ENCODE measurements around the gene LLGL1. TPM values are rescaled to one million over a fixed set of nuclear protein-coding genes. Genes with fewer than 3 reads are reported as not detected.

Gene LLGL1
- polyA plus RNA-seq, 1 donor from 2014 or later: 52.2 TPM

GRCh38 chr17:18236494-18236893 lies 11.1 kb downstream of the LLGL1 start:
- Histone ChIP-seq H3F3A (ENCODE audit: insufficient read depth, low read length, poor library complexity, severe bottlenecking) (no peaks in the 10 kb centered on the region), H3K9me2 (ENCODE audit: insufficient read depth, low read length) (no peaks in the 10 kb centered on the region), H3K27ac (ENCODE audit: low read length) (no peak overlapping the region), H3K4me3 (ENCODE audit: low read length) (no peak overlapping the region), H3K27me3 (ENCODE audit: insufficient read depth, low read depth, low read length) (no peaks in the 10 kb centered on the region), H4K20me1 (ENCODE audit: insufficient read depth) (no peaks in the 10 kb centered on the region), H2AFZ (ENCODE audit: low read depth, low read length) (no peak overlapping the region), H3K9me3 (ENCODE audit: low read length) (no peaks in the 10 kb centered on the region), H3K9ac (ENCODE audit: low read length) (no peak overlapping the region), H3K4me2 (ENCODE audit: low read length) (no peak overlapping the region), H3K79me2 (replicated peaks; ENCODE audit: insufficient read depth, low read length) (no peaks in the 10 kb centered on the region), H3K36me3 (ENCODE audit: insufficient read depth, low read length) (peaks cover 2% of the 10 kb centered on the region)
- TF ChIP-seq EP300 (conservative IDR thresholded peaks at IDR 0.05; ENCODE audit: poor library complexity, severe bottlenecking) (no peak), RAD21 (conservative IDR thresholded peaks at IDR 0.05) (no peak), REST (IDR thresholded peaks at IDR 0.05; ENCODE audit: borderline replicate concordance) (no peak), TAF1 (IDR thresholded peaks at IDR 0.05; ENCODE audit: low read depth) (no peak), EZH2 (IDR thresholded peaks at IDR 0.05; ENCODE audit: borderline replicate concordance, insufficient read depth, low read length, poor library complexity, severe bottlenecking) (no peak), POLR2AphosphoS5 (IDR thresholded peaks at IDR 0.05) (no peak), CTCF (IDR thresholded peaks at IDR 0.05; ENCODE audit: poor library complexity, severe bottlenecking) (no peak), MXI1 (conservative IDR thresholded peaks at IDR 0.05; ENCODE audit: poor library complexity, severe bottlenecking) (no peak), SMC3 (conservative IDR thresholded peaks at IDR 0.05; ENCODE audit: poor library complexity) (no peak)

GRCh38 chr17:18237461-18237860 lies 12.0 kb downstream of the LLGL1 start:
- H3K9me2 ChIP-seq (ENCODE audit: insufficient read depth, low read length): no peaks in the 10 kb centered on the region
- no peak for TF ChIP-seq MXI1 (conservative IDR thresholded peaks at IDR 0.05; ENCODE audit: poor library complexity, severe bottlenecking)
- no peak for TF ChIP-seq EZH2 (IDR thresholded peaks at IDR 0.05; ENCODE audit: borderline replicate concordance, insufficient read depth, low read length, poor library complexity, severe bottlenecking)
- TF ChIP-seq REST (IDR thresholded peaks at IDR 0.05; ENCODE audit: borderline replicate concordance): no peak
- no peak for TF ChIP-seq RAD21 (conservative IDR thresholded peaks at IDR 0.05)
- no peak for TF ChIP-seq POLR2AphosphoS5 (IDR thresholded peaks at IDR 0.05)
- TF ChIP-seq CTCF (IDR thresholded peaks at IDR 0.05; ENCODE audit: poor library complexity, severe bottlenecking): no peak
- TF ChIP-seq SMC3 (conservative IDR thresholded peaks at IDR 0.05; ENCODE audit: poor library complexity): no peak
- no peaks in the 10 kb centered on the region for H4K20me1 ChIP-seq (ENCODE audit: insufficient read depth)
- no peaks in the 10 kb centered on the region for H3K79me2 ChIP-seq (replicated peaks; ENCODE audit: insufficient read depth, low read length)
- H3K27me3 ChIP-seq (ENCODE audit: insufficient read depth, low read depth, low read length): no peaks in the 10 kb centered on the region
- H3K27ac ChIP-seq (ENCODE audit: low read length): no peak overlapping the region
- H3K4me2 ChIP-seq (ENCODE audit: low read length): no peak overlapping the region
- H3K36me3 ChIP-seq (ENCODE audit: insufficient read depth, low read length): peaks cover 5% of the 10 kb centered on the region
- H3F3A ChIP-seq (ENCODE audit: insufficient read depth, low read length, poor library complexity, severe bottlenecking): no peaks in the 10 kb centered on the region
- no peak overlapping the region for H2AFZ ChIP-seq (ENCODE audit: low read depth, low read length)
- H3K9me3 ChIP-seq (ENCODE audit: low read length): no peaks in the 10 kb centered on the region
- no peak overlapping the region for H3K4me3 ChIP-seq (ENCODE audit: low read length)
- no peak overlapping the region for H3K9ac ChIP-seq (ENCODE audit: low read length)

Measured in neural cell (in vitro differentiated cells).